HG02970 (cell line): Measurements from ENCODE around the gene CLRN3.

Source experiments
- ATAC-seq: cut with Tn5 transposase; IDR thresholded peaks from one replicate; pipeline ENCODE4 v1.9.1; 2021; ENCODE audit warnings: mild to moderate bottlenecking, moderate library complexity, moderate number of reproducible peaks; ENCODE audit not compliant: unreplicated experiment, low FRiP score

CLRN3 gene

GRCh38 chr10:127903789-127904188 lies 11.0 kb upstream of the CLRN3 start:
- ATAC-seq: no peak

DNA sequence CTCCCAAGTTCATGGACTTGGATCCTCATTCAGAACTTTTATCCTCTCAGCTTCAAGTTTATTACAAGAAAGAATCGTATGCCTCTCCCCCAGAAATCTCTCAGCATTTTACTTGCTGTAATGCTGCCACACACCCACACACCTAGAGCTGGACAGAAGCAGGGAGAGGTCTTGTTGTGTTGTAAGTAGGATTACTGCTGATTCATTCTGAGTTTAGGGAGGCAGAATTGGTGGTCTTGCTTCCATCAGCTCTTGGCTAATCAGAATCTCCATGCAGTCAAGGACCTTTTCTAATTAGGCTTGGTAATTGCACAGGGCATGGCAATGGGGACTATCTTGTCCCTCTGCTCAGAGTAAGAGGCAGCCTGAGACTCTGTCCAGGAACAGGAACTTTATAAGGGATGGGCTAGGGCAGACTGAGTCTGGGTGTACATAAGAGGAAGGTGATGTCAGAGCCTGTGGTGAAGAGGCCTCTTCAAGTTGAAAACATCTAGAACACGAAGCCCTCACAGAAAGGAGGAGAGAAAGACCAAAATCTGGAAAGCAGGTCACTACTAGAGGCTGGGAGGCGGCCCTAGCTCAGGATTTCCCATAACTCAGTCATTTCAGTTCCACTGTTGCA lies 7.1 kb upstream of the CLRN3 start:
- ATAC-seq: no peak

- ATAC-seq: no peak
These were observed 4.4 kb upstream of the CLRN3 start for GRCh38 chr10:127897177-127897576.

DNA sequence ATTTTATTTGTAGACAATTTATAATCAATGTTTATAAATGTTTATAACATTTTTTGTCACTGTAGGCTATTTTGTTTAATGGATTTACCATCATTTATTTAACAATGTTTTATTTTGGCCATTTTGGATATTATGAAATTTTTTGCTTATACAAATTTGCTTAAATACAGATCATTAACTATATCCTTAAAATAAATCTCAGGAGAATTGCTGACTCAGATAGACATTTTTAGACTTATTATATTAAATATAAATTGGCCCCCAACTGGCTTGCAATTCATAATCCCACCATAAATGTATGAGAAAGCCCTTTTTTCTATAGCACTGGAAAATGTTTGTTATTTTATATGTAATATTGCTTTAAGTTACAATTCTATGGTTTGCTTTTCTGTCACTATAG lies 3.8 kb upstream of the CLRN3 start:
- ATAC-seq: no peak

DNA sequence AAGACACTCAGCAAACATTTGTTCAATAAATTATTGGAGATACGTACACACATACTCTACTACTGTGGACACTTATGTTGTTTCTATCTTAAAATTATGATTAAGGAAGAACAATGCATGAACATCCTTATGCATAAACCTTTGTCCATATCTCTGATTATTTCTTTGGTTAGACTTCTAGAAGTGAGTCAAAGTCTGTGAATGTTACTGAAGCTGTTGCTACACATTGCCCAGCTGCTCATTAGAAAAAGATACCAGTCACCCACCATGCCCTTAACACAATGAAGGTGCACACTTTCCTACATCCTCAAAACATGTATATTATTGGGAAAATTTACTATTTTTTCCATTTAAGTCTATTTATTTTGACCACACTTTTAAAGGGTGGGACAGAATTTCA lies 1.4 kb upstream of the CLRN3 start:
- ATAC-seq: no peak

GRCh38 chr10:127890832-127891334 lies 1.9 kb downstream of the CLRN3 start:
- no peak for ATAC-seq

DNA sequence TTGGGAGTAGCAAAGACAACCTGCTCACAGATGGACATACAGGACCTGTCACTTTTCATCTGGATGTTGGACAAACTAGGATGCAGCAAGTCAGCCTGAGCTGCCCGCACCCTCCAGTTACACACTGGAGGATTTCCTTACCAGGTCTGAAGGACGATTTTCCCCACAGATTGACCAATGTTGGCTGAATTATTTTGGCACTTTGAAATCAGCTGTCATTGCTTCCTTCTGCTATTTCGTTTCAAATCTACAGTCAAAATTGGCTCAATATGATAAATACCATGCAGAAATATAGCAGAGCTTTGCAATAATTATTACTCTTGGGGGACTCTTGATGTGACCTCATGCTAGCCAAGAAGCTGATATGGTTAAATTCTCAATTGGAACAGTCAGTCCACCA lies 2.5 kb downstream of the CLRN3 start:
- no peak for ATAC-seq

GRCh38 chr10:127889605-127890195 lies 3.0 kb downstream of the CLRN3 start:
- ATAC-seq: no peak

GRCh38 chr10:127888521-127889312 lies 4.0 kb downstream of the CLRN3 start:
- no peak for ATAC-seq

GRCh38 chr10:127887541-127888415 lies 5.0 kb downstream of the CLRN3 start:
- no peak for ATAC-seq

DNA sequence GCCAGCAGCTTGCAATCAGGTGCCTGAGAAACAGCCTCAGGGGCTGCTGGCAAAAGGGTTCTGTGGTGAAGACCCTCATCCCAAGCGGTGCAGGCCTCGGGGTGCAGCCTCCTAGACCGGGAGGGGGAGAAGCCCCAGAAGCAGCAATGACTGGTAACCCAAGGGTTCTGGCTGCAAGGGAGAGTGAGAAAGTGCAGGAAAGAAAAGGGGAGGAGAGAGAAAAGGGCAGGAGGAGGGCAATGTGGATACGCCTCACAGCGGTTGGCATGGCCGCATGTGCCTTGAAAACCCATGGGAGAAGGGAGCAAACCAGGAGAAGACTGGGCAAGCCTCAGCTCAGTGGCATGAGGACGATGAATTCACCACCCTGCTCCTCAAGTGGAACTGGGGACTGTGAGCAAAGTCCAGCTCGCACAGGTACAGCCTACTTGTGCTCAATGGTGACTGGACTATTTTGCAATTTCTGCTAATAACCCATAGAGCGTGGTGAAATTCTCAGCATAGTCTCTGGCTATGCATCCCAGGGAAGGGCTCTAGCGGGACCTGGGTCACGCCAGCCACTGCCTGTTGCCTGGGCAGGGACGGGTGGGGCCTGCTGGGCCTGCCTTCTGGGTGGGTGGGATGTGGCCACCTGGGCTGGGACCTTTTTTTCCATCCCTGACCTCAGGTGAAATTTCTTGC lies 6.2 kb downstream of the CLRN3 start:
- ATAC-seq: no peak

GRCh38 chr10:127884501-127884900 lies 8.2 kb downstream of the CLRN3 start:
- ATAC-seq: no peak

GRCh38 chr10:127883516-127883915 lies 9.2 kb downstream of the CLRN3 start:
- no peak for ATAC-seq

DNA sequence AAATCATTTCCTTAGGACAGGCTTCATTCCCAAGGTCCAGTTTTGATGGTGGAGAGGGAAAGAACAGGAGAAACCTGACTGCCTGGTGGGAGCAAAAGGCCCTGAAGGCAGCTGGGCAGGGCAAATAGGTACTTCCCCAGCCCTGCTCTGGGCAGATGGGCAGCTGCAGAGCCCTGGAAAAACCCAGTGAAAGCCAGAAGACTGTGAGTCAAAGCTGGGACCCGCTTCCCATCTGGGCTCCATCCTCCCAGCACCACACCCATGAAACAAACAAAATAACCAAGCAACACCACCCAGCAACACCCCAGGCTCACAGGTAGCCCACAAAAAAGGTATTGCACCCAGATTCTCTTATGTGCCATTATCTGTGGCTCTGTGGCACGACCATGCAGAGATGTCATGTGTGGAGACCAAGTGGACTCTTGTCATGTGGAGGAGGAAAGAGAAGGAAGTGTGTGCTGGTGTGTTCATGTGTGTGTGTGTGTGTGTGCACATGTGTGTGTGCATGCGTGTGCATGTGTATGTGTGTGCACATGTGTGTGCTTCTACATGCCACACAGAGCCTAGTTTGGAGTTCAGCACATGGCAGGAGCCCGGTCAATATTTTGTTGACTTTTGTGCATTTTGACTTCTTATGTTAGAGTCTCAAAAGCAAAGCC lies 9.8 kb downstream of the CLRN3 start:
- no peak for ATAC-seq

GRCh38 chr10:127882391-127882790 lies 10.3 kb downstream of the CLRN3 start:
- no peak for ATAC-seq

DNA sequence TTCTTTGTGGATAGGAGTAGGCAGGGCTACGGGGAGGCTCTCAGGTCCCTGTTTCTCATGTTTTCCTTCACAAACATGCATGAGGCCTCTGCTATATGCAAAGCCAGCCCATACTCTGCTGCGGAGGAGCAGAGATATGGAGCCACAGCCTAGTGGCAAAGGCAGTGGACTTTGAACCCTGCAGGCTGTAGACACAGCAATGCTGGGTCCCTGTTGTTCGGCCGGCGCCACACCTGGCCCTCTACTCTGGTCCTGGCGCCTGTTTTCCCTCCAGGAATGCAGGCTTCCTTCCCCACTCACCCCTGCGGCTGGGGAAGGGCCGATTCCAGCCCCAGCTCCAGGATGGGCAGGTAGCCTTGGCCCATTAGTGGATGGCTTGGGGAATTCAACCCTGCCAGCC lies 11.5 kb downstream of the CLRN3 start:
- ATAC-seq: no peak

DNA sequence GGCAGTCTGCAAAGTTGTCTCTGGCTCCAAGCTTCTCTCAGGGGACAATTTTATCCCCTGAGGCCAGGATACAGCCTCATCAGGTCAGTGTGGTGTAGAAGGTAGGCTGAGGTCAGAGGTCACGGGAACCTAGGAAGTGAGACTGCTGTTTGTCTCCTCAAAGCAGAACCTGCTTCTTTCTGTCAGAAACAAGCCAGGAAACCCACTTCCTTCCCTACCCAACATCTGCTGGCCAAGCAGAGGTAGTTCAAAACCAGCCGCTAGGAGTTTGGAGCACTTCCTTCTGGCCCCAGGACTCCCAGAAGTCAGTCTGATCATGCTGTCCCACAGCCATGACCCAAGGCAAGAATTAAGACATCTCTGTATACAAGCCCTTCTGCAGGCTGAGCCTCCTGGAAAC lies 12.2 kb downstream of the CLRN3 start:
- ATAC-seq: no peak

DNA sequence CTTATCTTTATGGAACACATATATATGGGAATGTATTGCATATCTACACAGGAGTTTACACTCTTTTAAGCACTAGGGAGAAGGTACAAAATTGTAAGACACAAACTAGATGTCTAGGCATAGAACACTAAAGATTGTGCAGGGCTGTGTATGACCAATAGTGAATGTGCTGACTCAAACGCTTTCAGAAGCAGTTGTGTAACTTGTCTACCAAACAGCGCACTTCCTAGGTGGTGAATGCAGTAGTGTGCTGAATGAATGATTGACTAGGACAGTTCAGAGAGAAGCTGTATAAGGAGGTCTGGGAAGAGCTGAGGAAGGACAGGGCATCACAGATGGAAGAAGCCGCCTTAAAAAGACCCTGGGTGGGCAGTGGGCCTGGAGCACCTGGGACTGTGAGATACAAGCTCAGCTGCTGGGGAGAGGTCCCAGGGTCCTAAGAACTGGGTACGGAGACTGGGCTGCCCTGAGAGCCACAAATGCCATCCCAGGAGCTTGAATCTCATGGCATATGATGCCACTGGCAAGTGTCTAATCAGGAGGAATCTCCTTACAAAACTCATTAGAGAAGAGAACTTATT lies 14.2 kb downstream of the CLRN3 start:
- no peak for ATAC-seq

DNA sequence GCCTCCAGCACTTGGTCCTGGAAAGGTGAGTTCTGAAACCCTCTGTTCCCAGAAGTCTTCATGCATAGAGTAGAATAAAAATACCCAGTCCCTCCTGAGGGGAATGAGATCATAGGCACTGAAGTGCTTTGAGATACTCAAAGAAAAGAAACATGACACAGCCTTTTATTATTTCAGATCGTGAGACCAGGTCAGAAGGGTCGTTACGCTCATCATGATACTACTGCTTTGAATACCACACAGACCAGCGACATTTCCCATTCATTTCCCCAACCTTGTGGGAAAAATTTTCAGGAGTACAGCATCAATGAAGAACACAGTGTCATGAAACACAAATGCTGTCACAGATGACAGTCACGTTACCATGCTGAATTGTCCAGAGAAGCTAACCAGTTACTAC lies 15.0 kb downstream of the CLRN3 start:
- ATAC-seq: no peak
